WERI-Rb-1 (cell line): ENCODE measurements around the gene NUP133.

Experiments
- DNase-seq: peaks from one replicate; pipeline ENCODE4 v3.0.0-alpha.2; 2020
- H3K27ac ChIP-seq: fragments of 250-450 bp; sonication (Bioruptor Pico); 2 replicates; pipeline ENCODE4 v1.5.1; 2020; ENCODE audit warnings: mild to moderate bottlenecking, moderate library complexity
- H3K27me3 ChIP-seq: fragments of 250-450 bp; sonication (Bioruptor Pico); 2 replicates; pipeline ENCODE4 v1.5.1; 2021; ENCODE audit warnings: mild to moderate bottlenecking, low read depth, moderate library complexity; ENCODE audit not compliant: insufficient read depth, severe bottlenecking
- H3K36me3 ChIP-seq: fragments of 250-450 bp; sonication (Bioruptor Pico); 2 replicates; pipeline ENCODE4 v1.5.1; 2020; ENCODE audit warnings: mild to moderate bottlenecking, moderate library complexity
- H3K4me3 ChIP-seq: 2 replicates; pipeline ENCODE4 v1.5.1; 2011; ENCODE audit warnings: low read depth, mild to moderate bottlenecking, control low read depth, low read length
- H3K9me3 ChIP-seq: fragments of 250-450 bp; sonication (Bioruptor Pico); 2 replicates; pipeline ENCODE4 v1.5.1; 2021; ENCODE audit warnings: mild to moderate bottlenecking, moderate library complexity; ENCODE audit not compliant: severe bottlenecking
- CTCF ChIP-seq: IDR thresholded peaks from 2 replicates; pipeline ENCODE4 v1.5.1; 2011; ENCODE audit warnings: low read depth, mild to moderate bottlenecking, control low read depth, inconsistent platforms, low read length

Gene NUP133

DNA sequence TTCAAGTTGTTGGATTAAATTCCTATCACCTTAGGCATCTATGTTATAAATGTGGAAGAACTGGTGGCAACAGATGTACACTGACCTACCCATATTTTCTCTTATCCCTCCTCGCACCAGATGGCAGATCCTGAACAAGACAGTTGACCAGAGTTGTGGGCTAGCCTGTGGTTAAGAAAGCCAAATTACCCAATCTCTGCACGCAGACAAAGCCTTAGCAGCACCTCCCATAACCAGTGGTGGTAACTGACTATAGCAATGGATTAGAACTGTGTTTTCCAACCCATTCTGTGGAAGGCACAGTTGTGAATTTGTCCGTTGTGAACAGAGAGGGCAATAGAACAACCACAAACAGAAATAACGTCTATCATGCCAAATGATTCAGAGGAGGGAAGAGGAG lies 29.8 kb upstream of the NUP133 start:
- H3K27ac ChIP-seq, result no peak overlapping the region
- DNase-seq, result peak; percentile 6
- H3K36me3 ChIP-seq, result no peaks in the 10 kb centered on the region
- H3K4me3 ChIP-seq, result no peak overlapping the region
- H3K9me3 ChIP-seq, result no peaks in the 10 kb centered on the region
- no peaks in the 10 kb centered on the region for H3K27me3 ChIP-seq
- no peak for TF ChIP-seq CTCF

DNA sequence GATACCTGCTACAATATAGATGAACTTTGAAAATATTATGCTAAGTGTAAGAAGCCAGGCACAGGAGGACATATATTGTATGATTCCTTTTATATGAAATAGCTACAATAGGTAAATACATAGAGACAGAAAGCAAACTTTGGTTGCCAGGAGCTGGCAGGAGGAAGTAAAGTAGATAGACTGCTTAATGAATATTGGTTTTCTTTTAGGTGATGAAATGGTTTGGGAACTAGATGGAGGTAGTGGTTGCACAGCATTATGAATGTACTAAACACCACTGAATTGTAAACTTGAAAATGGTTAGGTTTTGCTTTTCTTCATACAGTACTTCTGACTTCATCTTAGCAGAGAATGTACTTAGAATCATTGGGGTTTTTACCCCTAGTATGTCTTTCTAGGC lies 28.8 kb upstream of the NUP133 start:
- H3K36me3 ChIP-seq, result no peaks in the 10 kb centered on the region
- TF ChIP-seq CTCF, result no peak
- no peak for DNase-seq
- no peaks in the 10 kb centered on the region for H3K9me3 ChIP-seq
- H3K27me3 ChIP-seq, result no peaks in the 10 kb centered on the region
- no peak overlapping the region for H3K4me3 ChIP-seq
- H3K27ac ChIP-seq, result no peak overlapping the region

- Histone ChIP-seq H3K9me3 (no peaks in the 10 kb centered on the region), H3K27ac (no peak overlapping the region), H3K4me3 (no peak overlapping the region), H3K27me3 (no peaks in the 10 kb centered on the region), H3K36me3 (no peaks in the 10 kb centered on the region)
- DNase-seq, result no peak
- TF ChIP-seq CTCF, result no peak
Measured at GRCh38 chr1:229535230-229535629, 27.1 kb upstream of the NUP133 start.

DNA sequence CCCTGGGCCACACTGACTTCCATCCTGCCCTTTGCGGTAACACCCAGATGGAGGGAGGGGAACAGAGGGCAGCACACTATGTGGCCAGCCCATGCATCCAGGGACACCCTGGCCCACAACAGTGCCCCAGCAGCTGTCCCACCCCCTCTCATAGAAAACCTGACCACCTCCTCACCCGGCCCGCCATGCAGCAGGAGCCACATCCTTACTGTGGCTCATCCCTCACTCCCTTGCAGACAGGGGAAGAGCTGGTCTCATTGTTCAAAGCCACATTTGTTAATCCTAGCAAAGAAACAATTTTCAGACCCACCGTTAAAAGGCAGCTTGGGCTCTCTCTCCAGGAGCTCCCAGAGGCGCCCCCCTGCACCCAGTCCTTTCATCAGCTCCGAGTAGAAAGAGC lies 23.2 kb upstream of the NUP133 start:
- H3K27me3 ChIP-seq, result no peaks in the 10 kb centered on the region
- no peak overlapping the region for H3K4me3 ChIP-seq
- no peaks in the 10 kb centered on the region for H3K9me3 ChIP-seq
- no peak for TF ChIP-seq CTCF
- H3K36me3 ChIP-seq, result no peaks in the 10 kb centered on the region
- DNase-seq, result no peak
- H3K27ac ChIP-seq, result no peak overlapping the region

DNA sequence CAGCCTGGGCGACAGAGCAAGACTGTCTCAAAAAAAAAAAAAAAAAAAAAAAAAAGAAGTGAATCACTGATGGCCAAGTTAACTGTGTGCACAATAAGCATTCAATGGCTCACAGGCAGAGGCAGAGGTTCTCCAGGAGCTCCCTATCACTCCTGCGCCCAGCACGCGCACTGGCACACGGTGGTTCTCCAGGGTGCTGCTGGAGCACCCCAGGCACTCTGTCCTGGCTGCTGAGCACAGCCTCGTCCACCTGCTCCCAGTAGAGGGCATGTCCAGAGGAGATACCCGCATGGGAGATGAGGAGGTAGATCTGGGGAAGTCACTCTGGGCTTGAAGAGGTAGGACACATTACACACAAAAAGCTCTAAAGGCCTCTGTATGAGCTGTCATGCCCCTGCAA lies 21.5 kb upstream of the NUP133 start:
- DNase-seq, result no peak
- Histone ChIP-seq H3K9me3 (no peaks in the 10 kb centered on the region), H3K4me3 (no peak overlapping the region), H3K27me3 (no peaks in the 10 kb centered on the region), H3K27ac (no peak overlapping the region), H3K36me3 (no peaks in the 10 kb centered on the region)
- TF ChIP-seq CTCF, result no peak

DNA sequence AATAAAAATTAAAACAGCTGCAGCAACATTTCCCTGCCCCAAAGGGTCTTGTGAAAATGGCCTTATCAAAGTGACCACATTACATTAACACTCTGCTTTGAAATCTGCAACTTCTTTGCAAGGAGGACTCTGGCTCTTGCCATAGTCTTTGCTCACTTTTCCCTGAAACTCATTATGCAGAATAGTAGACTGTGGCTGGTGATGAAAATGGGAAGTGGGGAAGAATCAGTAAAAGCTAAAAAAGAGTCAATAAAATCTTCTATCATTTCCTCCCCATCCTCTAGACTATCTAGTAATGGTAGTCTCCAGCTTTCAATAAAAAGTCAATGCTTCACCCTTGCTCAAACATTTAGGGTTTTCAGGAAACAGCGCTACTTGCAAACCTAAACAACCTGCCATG lies 18.6 kb upstream of the NUP133 start:
- Histone ChIP-seq H3K4me3 (no peak overlapping the region), H3K27me3 (no peaks in the 10 kb centered on the region), H3K9me3 (no peaks in the 10 kb centered on the region), H3K27ac (no peak overlapping the region), H3K36me3 (no peaks in the 10 kb centered on the region)
- DNase-seq, result no peak
- no peak for TF ChIP-seq CTCF
